A549 (cell line): Measurements from ENCODE around the gene RNF34. TPM values are rescaled to one million over a fixed set of nuclear protein-coding genes. Genes with fewer than 3 reads are reported as not detected.
"Not testable (repeated sequence)": the region's sequence is repeated elsewhere in the genome, so short reads cannot be mapped to it uniquely, and the experiment has no call there.

Experiments used
- ATAC-seq, 2 experiments: fragments of 200-7000 bp in 1 of 2; fragments of >200 bp in 1 of 2; cut with Nextera tagmentation in 1 of 2; cut with Tn5 transposase in 1 of 2; 3 replicates each; pipeline versions ENCODE4 v1.8.0 to v1.9.1; 2018 to 2020; ENCODE audit warnings: mild to moderate bottlenecking in 1 of 2, moderate library complexity in 1 of 2
- CTCF ChIA-PET: fragments of 300-600 bp; sonication (Branson Sonifier 250); formaldehyde crosslinking; extraction: SDS; loops from one replicate; lab custom pipeline; 2021; ENCODE audit warnings: antibody characterized with exemption, inconsistent platforms; lab: Yijun Ruan, JAX
- POLR2A ChIA-PET: fragments of 350-600 bp; formaldehyde crosslinking; extraction: SDS; loops from one replicate; lab custom pipeline; 2021; ENCODE audit warnings: antibody characterized with exemption, inconsistent platforms; lab: Yijun Ruan, JAX
- DNase-seq, 2 experiments: peaks; one replicate each; pipeline versions ENCODE4 v3.0.0 to v3.0.0-alpha.2; 2011 to 2016; ENCODE audit warnings: low read depth in 1 of 2, low spot score in 1 of 2
- FAIRE-seq: peaks from 2 replicates; lab custom pipeline; 2011; peaks lifted over from hg19 to GRCh38; lab: Jason Lieb, UNC
- H3K27ac ChIP-seq, 2 experiments: fragments of >200 bp; sonication (Bioruptor Twin); formaldehyde crosslinking; 3 replicates each; pipeline ENCODE4 v1.5.1; 2016 to 2017
- H3K4me1 ChIP-seq: fragments of >200 bp; sonication (Bioruptor Twin); formaldehyde crosslinking; 3 replicates; pipeline ENCODE4 v1.6.1; 2016
- H3K4me2 ChIP-seq: fragments of >200 bp; sonication (Bioruptor Twin); formaldehyde crosslinking; 3 replicates; pipeline ENCODE4 v1.6.1; 2016
- H3K4me3 ChIP-seq: fragments of >200 bp; sonication (Bioruptor Twin); formaldehyde crosslinking; 3 replicates; pipeline ENCODE4 v1.5.1; 2016
- H3K9me3 ChIP-seq: fragments of >200 bp; sonication (Bioruptor Twin); formaldehyde crosslinking; 3 replicates; pipeline ENCODE4 v1.6.1; 2016
- CBX8 ChIP-seq: fragments of 200-600 bp; sonication (generic); IDR thresholded peaks from 2 replicates; pipeline ENCODE4 v1.6.1; 2016
- CEBPB ChIP-seq, 2 experiments: fragments of >200 bp in 1 of 2; sonication (Bioruptor Twin) in 1 of 2; formaldehyde crosslinking in 1 of 2; IDR thresholded peaks; 2 replicates each; pipeline ENCODE4 v1.6.1; 2012 to 2016
- FOSB ChIP-seq: fragments of 250-450 bp; sonication (Bioruptor Pico); IDR thresholded peaks from 2 replicates; pipeline ENCODE4 v1.5.0; 2020; ENCODE audit warnings: mild to moderate bottlenecking, moderate library complexity
- HDAC2 ChIP-seq: fragments of 200-600 bp; sonication (generic); IDR thresholded peaks from 2 replicates; pipeline ENCODE4 v1.6.1; 2016
- HEYL ChIP-seq: fragments of 250-450 bp; sonication (Bioruptor Pico); IDR thresholded peaks from 2 replicates; pipeline ENCODE4 v1.8.0; 2021; ENCODE audit warnings: mild to moderate bottlenecking, moderate library complexity
- HMGXB4 ChIP-seq: fragments of 250-450 bp; sonication (Bioruptor Pico); IDR thresholded peaks from 2 replicates; pipeline ENCODE4 v1.5.0; 2021; ENCODE audit warnings: mild to moderate bottlenecking, moderate library complexity, borderline replicate concordance
- HOXB13 ChIP-seq: fragments of 250-450 bp; sonication (Bioruptor Pico); IDR thresholded peaks from 2 replicates; pipeline ENCODE4 v1.5.0; 2020; ENCODE audit warnings: low read depth, mild to moderate bottlenecking, moderate library complexity
- JUNB ChIP-seq: fragments of >200 bp; sonication (Bioruptor Twin); formaldehyde crosslinking; IDR thresholded peaks from 2 replicates; pipeline ENCODE4 v1.6.1; 2016
- MAFK ChIP-seq: fragments of 450-650 bp; IDR thresholded peaks from 2 replicates; pipeline ENCODE4 v1.6.1; 2014; ENCODE audit not compliant: partially characterized antibody
- PBX3 ChIP-seq: IDR thresholded peaks from 2 replicates; pipeline ENCODE4 v1.6.1; 2012
- PHF8 ChIP-seq: fragments of 200-600 bp; sonication (generic); IDR thresholded peaks from 2 replicates; pipeline ENCODE4 v1.6.1; 2016; ENCODE audit warnings: low read depth, mild to moderate bottlenecking, antibody characterized with exemption, moderate library complexity, borderline replicate concordance
- POLR2A ChIP-seq: IDR thresholded peaks from 2 replicates; pipeline ENCODE4 v1.6.1; 2012; ENCODE audit warnings: mild to moderate bottlenecking, low read length
- POLR2AphosphoS2 ChIP-seq: conservative IDR thresholded peaks from 2 replicates; pipeline ENCODE4 v1.6.1; 2012; ENCODE audit warnings: low read length, improper control_type of control experiment, inconsistent platforms
- RNF2 ChIP-seq: fragments of 200-600 bp; sonication (generic); IDR thresholded peaks from 2 replicates; pipeline ENCODE4 v1.6.1; 2016; ENCODE audit warnings: low read depth, mild to moderate bottlenecking, antibody characterized with exemption, moderate library complexity, borderline replicate concordance
- SREBF2 ChIP-seq: fragments of 450-650 bp; IDR thresholded peaks from 2 replicates; pipeline ENCODE4 v1.6.1; 2014; ENCODE audit warnings: mild to moderate bottlenecking, moderate library complexity
- ZC3H11A ChIP-seq: fragments of 450-650 bp; IDR thresholded peaks from 2 replicates; pipeline ENCODE4 v1.6.1; 2014; ENCODE audit warnings: antibody characterized with exemption, mild to moderate bottlenecking
- ZSCAN20 ChIP-seq: fragments of 250-450 bp; sonication (Bioruptor Pico); IDR thresholded peaks from 2 replicates; pipeline ENCODE4 v1.8.0; 2022; ENCODE audit warnings: mild to moderate bottlenecking, moderate library complexity
- WGBS: methylation state at CpG from one replicate; pipeline ENCODE4 v1.1.6; 2017; ENCODE audit errors: missing lambda C conversion rate; 5-methylcytosine and 5-hydroxymethylcytosine counted together
- polyA plus RNA-seq, 4 experiments: library from polyadenylated mRNA; depleted of rRNA in 3 of 4; stranded (reverse); fragments of >200 nt; fragmentation: RNase III in 1 of 4; extraction: RNeasy Plus Mini Kit Qiagen cat#74134 plus additional on column Dnase treatment in 1 of 4; gene quantifications; 2 replicates in 3 of 4; 3 replicates in 1 of 4; pipeline ENCODE4 v1.2.3, GENCODE V29; 2011 to 2017

RNF34 gene
- polyA plus RNA-seq, 2 of the 4 experiments (the other 2 are of a cell fraction) = 44.5 to 59.4 TPM

GRCh38 chr12:121374945-121375584 is 24.9 kb upstream of the RNF34 start:
- H3K4me2 ChIP-seq, H3K27ac ChIP-seq, H3K9me3 ChIP-seq, ATAC-seq, H3K4me3 ChIP-seq, FAIRE-seq, DNase-seq, POLR2A ChIA-PET: not testable (repeated sequence)
- peak; percentile 71 for TF ChIP-seq MAFK
- 87% methylated on average over 14 of the region's 14 CpGs for WGBS
- H3K4me1 ChIP-seq = peaks cover 11% of the 10 kb centered on the region
- CTCF ChIA-PET = interaction anchor here (1.6 kb wide), 1 partner anchor 68 kb away, joined by 4 read pairs; no protein-coding TSS in a partner anchor

- Histone ChIP-seq H3K4me2 (peak overlapping the region; percentile 50), H3K4me1 (peaks cover 11% of the 10 kb centered on the region)
- TF ChIP-seq HOXB13 (CRISPR knock-in tag) (0 out of 2 replicates have a peak, but pooled peaks have one; percentile 41), HDAC2 (no peak), ZC3H11A (no peak)
- TF ChIP-seq, all 56 proteins: peak for 1
- POLR2A ChIA-PET = interaction anchor here (0.9 kb wide), 1 partner anchor 23 kb away, joined by 3 read pairs; no protein-coding TSS in a partner anchor
- FAIRE-seq = no peak
- no peak overlapping the region for H3K4me3 ChIP-seq
- CTCF ChIA-PET = interaction anchor here (0.7 to 1.6 kb wide), 2 partner anchors 11 to 42 kb away, joined by 3 to 5 read pairs; no protein-coding TSS in a partner anchor
- no peaks in the 10 kb centered on the region for H3K9me3 ChIP-seq
- peak in 1 of 2 experiments; percentile 39 for DNase-seq
- H3K27ac ChIP-seq = peak overlapping the region in 1 of 2 experiments; percentile 68; a peak in 3 of 6 replicates
- peak in 1 of 2 experiments; percentile 63; a peak in 3 of 6 replicates for ATAC-seq
- WGBS = 39% methylated on average over 8 of the region's 8 CpGs
Measured at GRCh38 chr12:121376754-121377697, 22.9 kb upstream of the RNF34 start.

- H3K27ac ChIP-seq = no peak overlapping the region
- H3K4me2 ChIP-seq = no peak overlapping the region
- no peak overlapping the region for H3K4me3 ChIP-seq
- ChIA-PET CTCF (no interaction called here), POLR2A (no interaction called here)
- H3K4me1 ChIP-seq = peaks cover 11% of the 10 kb centered on the region
- DNase-seq (no peak), FAIRE-seq (no peak), ATAC-seq (no peak; a peak in 1 of 6 replicates)
- TF ChIP-seq PHF8 (no peak), SREBF2 (no peak), JUNB (no peak), PBX3 (no peak), CEBPB (IDR thresholded peaks at IDR 0.05) (no peak), POLR2AphosphoS2 (no peak), FOSB (CRISPR knock-in tag) (no peak), HMGXB4 (CRISPR knock-in tag) (no peak), HEYL (CRISPR knock-in tag) (no peak), HDAC2 (no peak), ZC3H11A (no peak), ZSCAN20 (CRISPR knock-in tag) (no peak), POLR2A (no peak), CBX8 (no peak), RNF2 (no peak)
- 49% methylated on average over 5 of the region's 5 CpGs for WGBS
- no peaks in the 10 kb centered on the region for H3K9me3 ChIP-seq
Measured at GRCh38 chr12:121378736-121379135, 21.2 kb upstream of the RNF34 start.
